ENCODE data around the gene KCNJ12.
"Not testable (repeated sequence)": the region's sequence is repeated elsewhere in the genome, so short reads cannot be mapped to it uniquely, and the experiment has no call there.

KCNJ12 gene

GRCh38 chr17:21400816-21401593 lies 24.8 kb downstream of the KCNJ12 start:
- no peaks in the 10 kb centered on the region for H3K36me3 ChIP-seq (ENCODE audit: control insufficient read depth, insufficient read depth, low read length)
- no peak overlapping the region for H3K4me3 ChIP-seq (replicated peaks; ENCODE audit: low read depth, low read length)
- DNase-seq (ENCODE audit: extremely low read depth, insufficient read length) = no peak
- H3K27me3 ChIP-seq (replicated peaks; ENCODE audit: control insufficient read depth, insufficient read depth, low read length) = no peaks in the 10 kb centered on the region
- no peak for TF ChIP-seq CTCF (IDR thresholded peaks at IDR 0.05; ENCODE audit: insufficient read depth, low read length, poor library complexity, severe bottlenecking)

GRCh38 chr17:21402166-21402571 lies 26.0 kb downstream of the KCNJ12 start:
- DNase-seq (ENCODE audit: extremely low read depth, insufficient read length); H3K36me3 ChIP-seq (ENCODE audit: control insufficient read depth, insufficient read depth, low read length); H3K4me3 ChIP-seq (replicated peaks; ENCODE audit: low read depth, low read length); H3K27me3 ChIP-seq (replicated peaks; ENCODE audit: control insufficient read depth, insufficient read depth, low read length): not testable (repeated sequence)

- not testable (repeated sequence) for H3K36me3 ChIP-seq (ENCODE audit: control insufficient read depth, insufficient read depth, low read length); DNase-seq (ENCODE audit: extremely low read depth, insufficient read length); H3K27me3 ChIP-seq (replicated peaks; ENCODE audit: control insufficient read depth, insufficient read depth, low read length); H3K4me3 ChIP-seq (replicated peaks; ENCODE audit: low read depth, low read length)
Observed at GRCh38 chr17:21402926-21403325, 26.8 kb downstream of the KCNJ12 start.

- DNase-seq (ENCODE audit: extremely low read depth, insufficient read length); H3K27me3 ChIP-seq (replicated peaks; ENCODE audit: control insufficient read depth, insufficient read depth, low read length); H3K4me3 ChIP-seq (replicated peaks; ENCODE audit: low read depth, low read length); H3K36me3 ChIP-seq (ENCODE audit: control insufficient read depth, insufficient read depth, low read length): not testable (repeated sequence)
Observed at GRCh38 chr17:21404106-21404505, 27.9 kb downstream of the KCNJ12 start.

- not testable (repeated sequence) for H3K27me3 ChIP-seq (replicated peaks; ENCODE audit: control insufficient read depth, insufficient read depth, low read length); H3K4me3 ChIP-seq (replicated peaks; ENCODE audit: low read depth, low read length); DNase-seq (ENCODE audit: extremely low read depth, insufficient read length); H3K36me3 ChIP-seq (ENCODE audit: control insufficient read depth, insufficient read depth, low read length)
Observed at GRCh38 chr17:21404539-21404938, 28.4 kb downstream of the KCNJ12 start.

- not testable (repeated sequence) for H3K36me3 ChIP-seq (ENCODE audit: control insufficient read depth, insufficient read depth, low read length); H3K4me3 ChIP-seq (replicated peaks; ENCODE audit: low read depth, low read length); H3K27me3 ChIP-seq (replicated peaks; ENCODE audit: control insufficient read depth, insufficient read depth, low read length); DNase-seq (ENCODE audit: extremely low read depth, insufficient read length)
Observed at GRCh38 chr17:21404956-21405731, 29.0 kb downstream of the KCNJ12 start.

- not testable (repeated sequence) for H3K27me3 ChIP-seq (replicated peaks; ENCODE audit: control insufficient read depth, insufficient read depth, low read length); H3K36me3 ChIP-seq (ENCODE audit: control insufficient read depth, insufficient read depth, low read length)
Observed at GRCh38 chr17:21405904-21406400, 29.8 kb downstream of the KCNJ12 start.

GRCh38 chr17:21406616-21407404 lies 30.7 kb downstream of the KCNJ12 start:
- not testable (repeated sequence) for H3K27me3 ChIP-seq (replicated peaks; ENCODE audit: control insufficient read depth, insufficient read depth, low read length); DNase-seq (ENCODE audit: extremely low read depth, insufficient read length); H3K4me3 ChIP-seq (replicated peaks; ENCODE audit: low read depth, low read length); H3K36me3 ChIP-seq (ENCODE audit: control insufficient read depth, insufficient read depth, low read length)

More at GRCh38 chr17:21405904-21406400, 29.8 kb downstream of the KCNJ12 start:
- not testable (repeated sequence) for H3K4me3 ChIP-seq (replicated peaks; ENCODE audit: low read depth, low read length); DNase-seq (ENCODE audit: extremely low read depth, insufficient read length)

- DNase-seq (ENCODE audit: extremely low read depth, insufficient read length); H3K36me3 ChIP-seq (ENCODE audit: control insufficient read depth, insufficient read depth, low read length); H3K27me3 ChIP-seq (replicated peaks; ENCODE audit: control insufficient read depth, insufficient read depth, low read length); H3K4me3 ChIP-seq (replicated peaks; ENCODE audit: low read depth, low read length): not testable (repeated sequence)
Observed at GRCh38 chr17:21407752-21408151, 31.6 kb downstream of the KCNJ12 start.

GRCh38 chr17:21408224-21408623 lies 32.1 kb downstream of the KCNJ12 start:
- H3K27me3 ChIP-seq (replicated peaks; ENCODE audit: control insufficient read depth, insufficient read depth, low read length); DNase-seq (ENCODE audit: extremely low read depth, insufficient read length); H3K36me3 ChIP-seq (ENCODE audit: control insufficient read depth, insufficient read depth, low read length); H3K4me3 ChIP-seq (replicated peaks; ENCODE audit: low read depth, low read length): not testable (repeated sequence)

- not testable (repeated sequence) for DNase-seq (ENCODE audit: extremely low read depth, insufficient read length); H3K27me3 ChIP-seq (replicated peaks; ENCODE audit: control insufficient read depth, insufficient read depth, low read length); H3K36me3 ChIP-seq (ENCODE audit: control insufficient read depth, insufficient read depth, low read length); H3K4me3 ChIP-seq (replicated peaks; ENCODE audit: low read depth, low read length)
Observed at GRCh38 chr17:21408766-21409300, 32.7 kb downstream of the KCNJ12 start.

GRCh38 chr17:21409388-21409787 lies 33.2 kb downstream of the KCNJ12 start:
- not testable (repeated sequence) for H3K36me3 ChIP-seq (ENCODE audit: control insufficient read depth, insufficient read depth, low read length); H3K4me3 ChIP-seq (replicated peaks; ENCODE audit: low read depth, low read length); DNase-seq (ENCODE audit: extremely low read depth, insufficient read length)

More at GRCh38 chr17:21409388-21409787, 33.2 kb downstream of the KCNJ12 start:
- H3K27me3 ChIP-seq (replicated peaks; ENCODE audit: control insufficient read depth, insufficient read depth, low read length) = not testable (repeated sequence)

Measured in GM06990 (cell line).